ENCODE measurements around the gene RER1. TPM values are rescaled to one million over a fixed set of nuclear protein-coding genes. Genes with fewer than 3 reads are reported as not detected.
"Not testable (repeated sequence)": the region's sequence is repeated elsewhere in the genome, so short reads cannot be mapped to it uniquely, and the experiment has no call there.

Gene RER1
- polyA plus RNA-seq, 1 experiment, result 324 TPM

- no peak for TF ChIP-seq CTCF (IDR thresholded peaks at IDR 0.05; ENCODE audit: low read depth, low read length)
- Histone ChIP-seq H3K4me3 (ENCODE audit: low read depth, low read length) (no peak overlapping the region), H3K27me3 (ENCODE audit: control insufficient read depth, insufficient read depth, low read length) (peaks cover 27% of the 10 kb centered on the region), H3K9me3 (ENCODE audit: control insufficient read depth, insufficient read depth, low read length) (peaks cover 6% of the 10 kb centered on the region; the same call in 1 of the 2 replicates), H3K27ac (ENCODE audit: low read depth, low read length) (no peak overlapping the region)
- ChIA-PET POLR2A (no interaction called here), CTCF (no interaction called here)
- no peak for DNase-seq (ENCODE audit: low read depth, low spot score)
Measured at GRCh38 chr1:2438641-2439040, 47.0 kb downstream of the RER1 start.

GRCh38 chr1:2439369-2439768, 47.7 kb downstream of the RER1 start:
- ChIA-PET POLR2A (no interaction called here), CTCF (no interaction called here)
- Histone ChIP-seq H3K27me3 (ENCODE audit: control insufficient read depth, insufficient read depth, low read length) (peaks cover 25% of the 10 kb centered on the region), H3K4me3 (ENCODE audit: low read depth, low read length) (no peak overlapping the region), H3K9me3 (ENCODE audit: control insufficient read depth, insufficient read depth, low read length) (peaks cover 6% of the 10 kb centered on the region; the same call in 1 of the 2 replicates), H3K27ac (ENCODE audit: low read depth, low read length) (no peak overlapping the region)
- no peak for TF ChIP-seq CTCF (IDR thresholded peaks at IDR 0.05; ENCODE audit: low read depth, low read length)
- no peak for DNase-seq (ENCODE audit: low read depth, low spot score)

GRCh38 chr1:2440346-2440745, 48.7 kb downstream of the RER1 start:
- H3K9me3 ChIP-seq (ENCODE audit: control insufficient read depth, insufficient read depth, low read length); CTCF ChIA-PET; H3K4me3 ChIP-seq (ENCODE audit: low read depth, low read length); DNase-seq (ENCODE audit: low read depth, low spot score); H3K27ac ChIP-seq (ENCODE audit: low read depth, low read length); POLR2A ChIA-PET: not testable (repeated sequence)
- H3K27me3 ChIP-seq (ENCODE audit: control insufficient read depth, insufficient read depth, low read length), result peaks cover 24% of the 10 kb centered on the region

GRCh38 chr1:2441746-2442145, 50.1 kb downstream of the RER1 start:
- no peak overlapping the region for H3K4me3 ChIP-seq (ENCODE audit: low read depth, low read length)
- H3K27me3 ChIP-seq (ENCODE audit: control insufficient read depth, insufficient read depth, low read length), result peaks cover 24% of the 10 kb centered on the region
- no peak for DNase-seq (ENCODE audit: low read depth, low spot score)
- CTCF ChIA-PET, result no interaction called here
- no peak for TF ChIP-seq CTCF (IDR thresholded peaks at IDR 0.05; ENCODE audit: low read depth, low read length)
- H3K27ac ChIP-seq (ENCODE audit: low read depth, low read length), result no peak overlapping the region
- H3K9me3 ChIP-seq (ENCODE audit: control insufficient read depth, insufficient read depth, low read length), result peaks cover 6% of the 10 kb centered on the region; the same call in 1 of the 2 replicates
- POLR2A ChIA-PET, result no interaction called here

- CTCF ChIA-PET, result no interaction called here
Measured at GRCh38 chr1:2442661-2443060, 51.0 kb downstream of the RER1 start.

More at GRCh38 chr1:2442661-2443060, 51.0 kb downstream of the RER1 start:
- DNase-seq (ENCODE audit: low read depth, low spot score), result no peak
- Histone ChIP-seq H3K27me3 (ENCODE audit: control insufficient read depth, insufficient read depth, low read length) (peaks cover 24% of the 10 kb centered on the region), H3K27ac (ENCODE audit: low read depth, low read length) (no peak overlapping the region), H3K9me3 (ENCODE audit: control insufficient read depth, insufficient read depth, low read length) (peaks cover 6% of the 10 kb centered on the region; the same call in 1 of the 2 replicates), H3K4me3 (ENCODE audit: low read depth, low read length) (no peak overlapping the region)
- POLR2A ChIA-PET, result no interaction called here
- TF ChIP-seq CTCF (IDR thresholded peaks at IDR 0.05; ENCODE audit: low read depth, low read length), result no peak
